WTC11 (cell line): ENCODE data around the gene TEKTIP1. TPM values are rescaled to one million over a fixed set of nuclear protein-coding genes. Genes with fewer than 3 reads are reported as not detected.

Experiments
- AFF4 ChIP-seq: sonication (generic); formaldehyde crosslinking; IDR thresholded peaks from 2 replicates; pipeline ENCODE4 v1.8.1; 2023; ENCODE audit warnings: mild to moderate bottlenecking, missing genetic modification reagents, borderline replicate concordance
- ARID4B ChIP-seq: sonication (generic); formaldehyde crosslinking; IDR thresholded peaks from 2 replicates; pipeline ENCODE4 v1.8.0; 2023; ENCODE audit warnings: missing genetic modification reagents, mild to moderate bottlenecking, borderline replicate concordance
- CBFB ChIP-seq: sonication (generic); formaldehyde crosslinking; IDR thresholded peaks from 2 replicates; pipeline ENCODE4 v1.8.1; 2022; ENCODE audit warnings: mild to moderate bottlenecking, low read depth, missing genetic modification reagents
- CREB1 ChIP-seq: sonication (generic); formaldehyde crosslinking; IDR thresholded peaks from 2 replicates; pipeline ENCODE4 v1.8.0; 2023; ENCODE audit warnings: mild to moderate bottlenecking, missing genetic modification reagents
- E2F4 ChIP-seq: sonication (generic); formaldehyde crosslinking; IDR thresholded peaks from 2 replicates; pipeline ENCODE4 v1.8.1; 2022; ENCODE audit warnings: low read depth, mild to moderate bottlenecking, moderate library complexity, missing genetic modification reagents, borderline replicate concordance
- EMX1 ChIP-seq: fragments of 250-450 bp; sonication (Bioruptor Pico); IDR thresholded peaks from 2 replicates; pipeline ENCODE4 v1.8.0; 2021; ENCODE audit warnings: mild to moderate bottlenecking
- ETV6 ChIP-seq: sonication (generic); formaldehyde crosslinking; IDR thresholded peaks from 2 replicates; pipeline ENCODE4 v1.8.1; 2022; ENCODE audit warnings: mild to moderate bottlenecking, missing genetic modification reagents
- GRHL2 ChIP-seq: fragments of 250-450 bp; sonication (Bioruptor Pico); IDR thresholded peaks from 2 replicates; pipeline ENCODE4 v1.8.0; 2022; ENCODE audit warnings: mild to moderate bottlenecking, moderate library complexity; ENCODE audit not compliant: insufficient replicate concordance, severe bottlenecking
- JAZF1 ChIP-seq: fragments of 250-450 bp; sonication (Bioruptor Pico); IDR thresholded peaks from 2 replicates; pipeline ENCODE4 v1.9.0; 2021; ENCODE audit warnings: moderate library complexity, mild to moderate bottlenecking, inconsistent platforms
- MXD4 ChIP-seq: fragments of 250-450 bp; sonication (Bioruptor Pico); IDR thresholded peaks from 2 replicates; pipeline ENCODE4 v1.8.0; 2021; ENCODE audit warnings: mild to moderate bottlenecking, moderate library complexity, borderline replicate concordance
- MYBL2 ChIP-seq: sonication (generic); formaldehyde crosslinking; IDR thresholded peaks from 2 replicates; pipeline ENCODE4 v1.8.1; 2023; ENCODE audit warnings: mild to moderate bottlenecking, moderate library complexity, missing genetic modification reagents
- NFYB ChIP-seq: sonication (generic); formaldehyde crosslinking; conservative IDR thresholded peaks from 2 replicates; pipeline ENCODE4 v1.8.0; 2022; ENCODE audit warnings: low read depth, missing genetic modification reagents
- TEAD4 ChIP-seq: sonication (generic); formaldehyde crosslinking; IDR thresholded peaks from 2 replicates; pipeline ENCODE4 v1.8.0; 2022; ENCODE audit warnings: mild to moderate bottlenecking, missing genetic modification reagents
- TP53 ChIP-seq: sonication (generic); formaldehyde crosslinking; IDR thresholded peaks from 2 replicates; pipeline ENCODE4 v1.8.1; 2023; ENCODE audit warnings: mild to moderate bottlenecking, missing genetic modification reagents
- ZNF121 ChIP-seq: sonication (generic); formaldehyde crosslinking; IDR thresholded peaks from 2 replicates; pipeline ENCODE4 v1.8.0; 2023; ENCODE audit warnings: missing genetic modification reagents
- ZNF219 ChIP-seq: sonication (generic); formaldehyde crosslinking; IDR thresholded peaks from 2 replicates; pipeline ENCODE4 v1.8.0; 2023; ENCODE audit warnings: missing genetic modification reagents, mild to moderate bottlenecking, borderline replicate concordance
- ZNF317 ChIP-seq: sonication (generic); formaldehyde crosslinking; IDR thresholded peaks from 2 replicates; pipeline ENCODE4 v1.8.1; 2023; ENCODE audit warnings: low read depth, mild to moderate bottlenecking, moderate library complexity, missing genetic modification reagents, borderline replicate concordance
- ZNF423 ChIP-seq: fragments of 250-450 bp; sonication (Bioruptor Pico); IDR thresholded peaks from 2 replicates; pipeline ENCODE4 v2.1.2; 2022; ENCODE audit warnings: mild to moderate bottlenecking, moderate library complexity
- total RNA-seq: library from RNA; stranded (reverse); gene quantifications from 3 replicates; pipeline ENCODE4 v1.2.3, GENCODE V29; 2021
- TF ChIP-seq, protein P1 (sequence below): sonication (generic); formaldehyde crosslinking; conservative IDR thresholded peaks from 2 replicates; pipeline ENCODE4 v1.8.1; 2023; ENCODE audit warnings: mild to moderate bottlenecking, low read depth, missing genetic modification reagents, moderate library complexity
- TF ChIP-seq, protein P2 (sequence below): sonication (generic); formaldehyde crosslinking; IDR thresholded peaks from 2 replicates; pipeline ENCODE4 v1.8.0; 2022; ENCODE audit warnings: mild to moderate bottlenecking, missing genetic modification reagents
- TF ChIP-seq, protein P3 (sequence below): sonication (generic); formaldehyde crosslinking; IDR thresholded peaks from 2 replicates; pipeline ENCODE4 v1.8.1; 2022; ENCODE audit warnings: low read depth, missing genetic modification reagents, borderline replicate concordance

The TEKTIP1 gene
- total RNA-seq, 1 experiment from 2014 or later, result 6.3 TPM

- TF ChIP-seq, protein P1, sequence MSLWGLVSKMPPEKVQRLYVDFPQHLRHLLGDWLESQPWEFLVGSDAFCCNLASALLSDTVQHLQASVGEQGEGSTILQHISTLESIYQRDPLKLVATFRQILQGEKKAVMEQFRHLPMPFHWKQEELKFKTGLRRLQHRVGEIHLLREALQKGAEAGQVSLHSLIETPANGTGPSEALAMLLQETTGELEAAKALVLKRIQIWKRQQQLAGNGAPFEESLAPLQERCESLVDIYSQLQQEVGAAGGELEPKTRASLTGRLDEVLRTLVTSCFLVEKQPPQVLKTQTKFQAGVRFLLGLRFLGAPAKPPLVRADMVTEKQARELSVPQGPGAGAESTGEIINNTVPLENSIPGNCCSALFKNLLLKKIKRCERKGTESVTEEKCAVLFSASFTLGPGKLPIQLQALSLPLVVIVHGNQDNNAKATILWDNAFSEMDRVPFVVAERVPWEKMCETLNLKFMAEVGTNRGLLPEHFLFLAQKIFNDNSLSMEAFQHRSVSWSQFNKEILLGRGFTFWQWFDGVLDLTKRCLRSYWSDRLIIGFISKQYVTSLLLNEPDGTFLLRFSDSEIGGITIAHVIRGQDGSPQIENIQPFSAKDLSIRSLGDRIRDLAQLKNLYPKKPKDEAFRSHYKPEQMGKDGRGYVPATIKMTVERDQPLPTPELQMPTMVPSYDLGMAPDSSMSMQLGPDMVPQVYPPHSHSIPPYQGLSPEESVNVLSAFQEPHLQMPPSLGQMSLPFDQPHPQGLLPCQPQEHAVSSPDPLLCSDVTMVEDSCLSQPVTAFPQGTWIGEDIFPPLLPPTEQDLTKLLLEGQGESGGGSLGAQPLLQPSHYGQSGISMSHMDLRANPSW (CRISPR knock-in tag), result no peak
- no peak for TF ChIP-seq JAZF1 (CRISPR knock-in tag)
- peak; percentile 81 for TF ChIP-seq TP53 (CRISPR knock-in tag)
- TF ChIP-seq CBFB (CRISPR knock-in tag), result 0 out of 2 replicates have a peak, but pooled peaks have one; percentile 71
- no peak for TF ChIP-seq TEAD4 (CRISPR knock-in tag)
- no peak for TF ChIP-seq ZNF219 (CRISPR knock-in tag)
- no peak for TF ChIP-seq MXD4 (CRISPR knock-in tag)
- TF ChIP-seq ETV6 (CRISPR knock-in tag), result no peak
- no peak for TF ChIP-seq CREB1 (CRISPR knock-in tag)
- peak; percentile 58; the same call in 1 of the 2 replicates for TF ChIP-seq ARID4B (CRISPR knock-in tag)
- TF ChIP-seq E2F4 (CRISPR knock-in tag), result 0 out of 2 replicates have a peak, but pooled peaks have one; percentile 5
- TF ChIP-seq, protein P2, sequence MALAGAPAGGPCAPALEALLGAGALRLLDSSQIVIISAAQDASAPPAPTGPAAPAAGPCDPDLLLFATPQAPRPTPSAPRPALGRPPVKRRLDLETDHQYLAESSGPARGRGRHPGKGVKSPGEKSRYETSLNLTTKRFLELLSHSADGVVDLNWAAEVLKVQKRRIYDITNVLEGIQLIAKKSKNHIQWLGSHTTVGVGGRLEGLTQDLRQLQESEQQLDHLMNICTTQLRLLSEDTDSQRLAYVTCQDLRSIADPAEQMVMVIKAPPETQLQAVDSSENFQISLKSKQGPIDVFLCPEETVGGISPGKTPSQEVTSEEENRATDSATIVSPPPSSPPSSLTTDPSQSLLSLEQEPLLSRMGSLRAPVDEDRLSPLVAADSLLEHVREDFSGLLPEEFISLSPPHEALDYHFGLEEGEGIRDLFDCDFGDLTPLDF, result no peak
- TF ChIP-seq AFF4 (CRISPR knock-in tag), result no peak
- no peak for TF ChIP-seq EMX1 (CRISPR knock-in tag)
- TF ChIP-seq ZNF423 (CRISPR knock-in tag), result no peak
- TF ChIP-seq GRHL2 (CRISPR knock-in tag), result no peak
- TF ChIP-seq, protein P3, sequence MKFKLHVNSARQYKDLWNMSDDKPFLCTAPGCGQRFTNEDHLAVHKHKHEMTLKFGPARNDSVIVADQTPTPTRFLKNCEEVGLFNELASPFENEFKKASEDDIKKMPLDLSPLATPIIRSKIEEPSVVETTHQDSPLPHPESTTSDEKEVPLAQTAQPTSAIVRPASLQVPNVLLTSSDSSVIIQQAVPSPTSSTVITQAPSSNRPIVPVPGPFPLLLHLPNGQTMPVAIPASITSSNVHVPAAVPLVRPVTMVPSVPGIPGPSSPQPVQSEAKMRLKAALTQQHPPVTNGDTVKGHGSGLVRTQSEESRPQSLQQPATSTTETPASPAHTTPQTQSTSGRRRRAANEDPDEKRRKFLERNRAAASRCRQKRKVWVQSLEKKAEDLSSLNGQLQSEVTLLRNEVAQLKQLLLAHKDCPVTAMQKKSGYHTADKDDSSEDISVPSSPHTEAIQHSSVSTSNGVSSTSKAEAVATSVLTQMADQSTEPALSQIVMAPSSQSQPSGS (CRISPR knock-in tag), result no peak
- TF ChIP-seq ZNF317 (CRISPR knock-in tag), result no peak
- TF ChIP-seq ZNF121 (CRISPR knock-in tag), result no peak
- no peak for TF ChIP-seq MYBL2
- no peak for TF ChIP-seq NFYB
Measured at GRCh38 chr19:3576696-3577443, 37.9 kb downstream of the TEKTIP1 start (continued).
